Caki2 (cell line): ENCODE measurements around the gene ADIPOQ. TPM values are rescaled to one million over a fixed set of nuclear protein-coding genes. Genes with fewer than 3 reads are reported as not detected.
"Not testable (repeated sequence)": the region's sequence is repeated elsewhere in the genome, so short reads cannot be mapped to it uniquely, and the experiment has no call there.

Experiments used
- DNase-seq: peaks from one replicate; pipeline ENCODE4 v3.0.0-alpha.2; 2015; ENCODE audit warnings: low read depth
- in situ Hi-C: cut with HindIII; loops from 2 replicates; pipeline ENCODE4 v1.10.0; 2016; ENCODE audit warnings: low sequenced_read_pairs, low pct_unique_long_range_greater_than_20kb, mixed read lengths
- total RNA-seq: library from RNA; depleted of rRNA; stranded (reverse); fragments of >200 nt; shearing (Covaris generic); gene quantifications from 2 replicates; pipeline ENCODE4 v1.2.3, GENCODE V29; 2014; ENCODE audit warnings: low replicate concordance; rRNA removed

ADIPOQ gene
- total RNA-seq = not detected in 2 replicates

DNA sequence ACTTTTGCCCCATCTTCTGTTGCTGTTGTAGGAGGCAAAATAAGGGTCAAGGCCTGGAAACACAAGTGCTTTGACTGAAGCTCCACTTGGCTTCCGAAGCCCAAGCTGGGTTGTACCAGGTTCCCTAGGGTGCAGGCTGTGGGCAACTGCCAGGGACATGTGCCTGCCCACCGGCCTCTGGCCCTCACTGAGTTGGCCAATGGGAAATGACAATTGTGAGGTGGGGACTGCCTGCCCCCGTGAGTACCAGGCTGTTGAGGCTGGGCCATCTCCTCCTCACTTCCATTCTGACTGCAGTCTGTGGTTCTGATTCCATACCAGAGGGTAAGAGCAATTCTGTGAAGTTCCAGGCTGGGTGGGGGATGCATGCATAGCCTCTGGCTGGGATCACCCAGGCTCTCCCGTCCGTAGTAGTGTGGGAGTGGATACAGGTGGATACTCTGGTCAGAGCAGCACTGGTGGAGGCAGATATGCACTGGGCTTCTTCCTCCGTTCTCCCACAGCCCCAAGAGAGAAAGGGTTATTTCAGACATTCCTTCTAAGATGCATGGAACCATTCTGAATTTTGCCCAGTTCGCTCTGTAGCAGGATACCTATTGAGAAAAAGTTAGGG, at the start of gene ADIPOQ:
ADIPOQ (plus strand) TSS at position 285 of the 613 bp plus-strand sequence. CDS start 10,349 bp downstream, outside the sequence.
- DNase-seq = no peak
- in situ Hi-C loops = no loop called here

DNA sequence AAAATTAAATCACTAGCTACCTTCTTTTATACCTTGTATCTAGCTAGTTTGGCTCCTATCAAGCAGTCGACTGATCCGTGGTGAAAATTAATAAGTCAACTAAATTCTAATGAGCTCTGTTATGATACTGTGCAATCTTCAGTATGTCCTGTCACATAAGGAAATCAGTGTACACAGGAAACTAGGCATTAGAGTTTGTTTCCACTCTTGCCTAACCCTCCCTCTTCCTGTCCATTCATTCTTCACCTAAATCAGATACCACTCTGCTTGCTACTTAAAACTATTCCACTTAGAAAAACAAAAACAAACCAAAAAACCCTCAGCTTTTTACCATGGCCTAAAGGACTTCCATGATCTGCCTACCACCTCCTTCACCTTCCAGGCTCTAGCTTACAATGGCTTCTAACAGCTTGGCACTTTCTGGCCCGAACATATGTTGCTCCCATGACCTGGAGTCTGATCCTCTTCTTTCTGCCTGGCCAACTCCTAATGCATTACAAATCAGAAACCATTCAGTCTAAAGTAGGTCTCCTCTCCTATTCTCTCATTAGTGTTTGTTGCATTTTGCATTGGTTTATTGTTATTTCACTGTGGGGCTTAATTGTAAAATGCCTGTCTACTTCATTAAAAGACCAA, 44.2 kb upstream of the ADIPOQ start:
- no peak for DNase-seq
- in situ Hi-C loops = no loop called here

DNA sequence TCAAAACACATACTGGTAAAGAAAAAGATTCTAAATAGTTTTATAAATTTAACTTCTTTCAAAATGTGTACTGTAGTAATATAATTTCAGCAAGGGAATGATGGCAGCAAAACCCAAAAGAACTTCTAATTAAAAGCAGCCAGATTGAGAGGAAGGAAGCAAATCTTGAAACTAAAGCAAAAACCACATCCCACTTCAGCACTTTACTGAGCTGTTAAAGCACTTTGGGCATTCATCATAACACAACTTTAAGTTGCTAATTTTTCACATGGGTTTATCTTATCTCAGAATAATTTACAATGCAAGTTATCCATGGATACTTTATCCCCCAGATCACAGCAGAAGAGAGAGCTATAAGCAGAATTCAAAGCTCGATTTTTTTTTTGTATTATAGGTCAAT, 42.2 kb upstream of the ADIPOQ start:
- in situ Hi-C loops = no loop called here
- DNase-seq = no peak

DNA sequence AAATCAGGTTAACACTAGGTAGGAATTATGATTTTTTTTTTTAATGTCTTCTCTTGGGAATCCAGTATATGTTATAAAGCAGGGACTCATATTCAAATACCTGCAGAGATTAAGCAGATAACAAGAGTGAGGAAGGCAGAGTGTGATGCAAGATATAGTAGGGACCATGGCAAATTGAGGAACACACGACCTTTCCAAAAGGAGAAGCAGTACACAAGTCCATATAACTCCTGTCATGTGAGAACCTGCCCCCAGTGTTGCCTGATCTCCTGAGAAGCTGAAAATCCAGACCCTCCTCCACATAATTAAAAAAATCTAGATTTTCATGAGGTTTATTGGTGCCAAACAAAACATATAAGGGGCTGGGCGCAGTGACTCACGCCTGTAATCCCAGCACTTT, 39.8 kb upstream of the ADIPOQ start:
- DNase-seq = no peak
- in situ Hi-C loops = no loop called here

DNA sequence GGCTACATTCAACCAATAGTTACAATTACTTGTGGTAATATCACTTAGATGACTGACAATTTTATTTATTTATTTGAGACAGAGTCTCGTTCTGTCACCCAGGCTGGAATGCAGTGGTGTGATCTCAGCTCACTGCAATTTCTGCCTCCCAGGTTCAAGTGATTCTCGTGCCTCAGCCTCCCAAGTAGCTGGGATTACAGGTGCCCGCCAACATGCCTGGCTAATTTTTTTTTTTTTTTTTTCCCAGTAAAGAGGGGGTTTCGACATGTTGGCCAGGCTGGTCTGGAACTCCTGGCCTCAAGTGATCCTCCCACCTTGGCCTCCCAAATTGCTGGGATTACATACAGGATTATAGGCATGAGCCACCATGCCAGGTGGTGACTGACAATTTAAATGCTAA, 39.1 kb upstream of the ADIPOQ start:
- in situ Hi-C loops, DNase-seq: not testable (repeated sequence)

DNA sequence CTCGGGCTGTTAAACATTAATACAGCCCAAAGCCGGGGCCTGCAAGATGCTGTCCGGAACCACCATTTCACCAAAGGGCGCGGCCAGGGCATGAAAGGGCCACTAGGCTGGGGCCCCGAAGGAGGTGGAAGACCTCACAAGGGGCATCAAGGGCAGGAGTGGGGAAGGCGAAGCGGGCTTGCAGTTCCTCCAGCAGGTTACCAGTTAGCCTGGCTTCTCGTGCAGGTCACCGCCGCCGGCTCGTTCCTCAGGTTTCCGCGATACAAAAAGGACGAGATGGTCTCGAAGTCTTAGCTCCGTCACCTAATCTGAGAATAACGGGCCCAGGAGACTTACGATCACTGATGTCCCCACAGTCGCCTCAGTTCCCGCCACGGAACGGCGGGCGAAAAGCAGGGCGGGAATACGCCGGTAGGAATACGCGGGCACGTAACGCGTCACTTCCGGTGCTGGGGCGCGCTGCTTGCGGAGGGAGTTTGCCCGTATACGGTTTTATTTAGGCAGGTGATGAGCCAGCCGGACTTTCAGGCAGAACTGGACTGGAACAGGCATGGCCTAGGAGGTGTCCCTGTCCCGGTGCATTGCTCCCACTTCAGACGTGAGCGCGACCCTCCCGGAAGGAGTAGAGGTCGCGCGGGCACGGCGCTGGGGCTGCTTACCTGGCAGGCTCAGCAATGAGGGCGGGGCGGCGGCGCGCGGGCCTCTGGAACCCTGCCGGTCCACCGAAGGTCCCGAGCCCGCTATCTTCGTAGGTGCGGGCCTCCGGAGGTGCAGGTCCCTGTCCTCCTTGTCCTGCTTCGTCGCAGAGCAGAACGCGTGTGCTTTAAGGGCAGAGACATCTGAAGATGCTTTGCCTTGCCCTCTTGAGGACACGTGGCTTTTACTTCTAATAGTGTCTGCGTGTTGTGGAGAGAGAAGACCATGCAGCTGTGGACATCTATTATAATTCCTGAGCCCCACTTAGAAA, 36.1 kb upstream of the ADIPOQ start, which contains the start of gene RFC4:
RFC4 (minus strand) TSS at position 394 of the 967 bp plus-strand sequence. CDS start 1,769 bp downstream, outside the sequence.
- in situ Hi-C loops = no loop called here
- peak; percentile 84 for DNase-seq

DNA sequence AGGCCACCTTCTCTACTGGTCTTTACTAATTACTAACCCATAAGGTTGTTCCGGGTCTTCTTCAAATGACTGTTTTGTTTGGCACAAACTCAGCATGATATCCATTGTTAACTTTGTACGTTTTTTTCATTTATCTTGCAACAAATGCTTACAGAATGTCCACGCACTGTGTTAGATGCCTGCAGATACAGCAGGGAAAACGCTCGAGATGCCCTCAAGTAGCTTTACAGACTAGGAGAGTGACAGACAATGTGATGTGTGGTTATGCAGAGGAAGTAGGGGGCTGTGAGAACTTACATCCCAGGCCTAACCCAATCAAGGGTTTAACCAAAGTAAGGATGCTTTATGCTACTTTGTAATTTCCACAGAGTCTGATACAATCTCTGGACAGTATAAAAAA, 35.3 kb upstream of the ADIPOQ start:
- in situ Hi-C loops = no loop called here
- no peak for DNase-seq

DNA sequence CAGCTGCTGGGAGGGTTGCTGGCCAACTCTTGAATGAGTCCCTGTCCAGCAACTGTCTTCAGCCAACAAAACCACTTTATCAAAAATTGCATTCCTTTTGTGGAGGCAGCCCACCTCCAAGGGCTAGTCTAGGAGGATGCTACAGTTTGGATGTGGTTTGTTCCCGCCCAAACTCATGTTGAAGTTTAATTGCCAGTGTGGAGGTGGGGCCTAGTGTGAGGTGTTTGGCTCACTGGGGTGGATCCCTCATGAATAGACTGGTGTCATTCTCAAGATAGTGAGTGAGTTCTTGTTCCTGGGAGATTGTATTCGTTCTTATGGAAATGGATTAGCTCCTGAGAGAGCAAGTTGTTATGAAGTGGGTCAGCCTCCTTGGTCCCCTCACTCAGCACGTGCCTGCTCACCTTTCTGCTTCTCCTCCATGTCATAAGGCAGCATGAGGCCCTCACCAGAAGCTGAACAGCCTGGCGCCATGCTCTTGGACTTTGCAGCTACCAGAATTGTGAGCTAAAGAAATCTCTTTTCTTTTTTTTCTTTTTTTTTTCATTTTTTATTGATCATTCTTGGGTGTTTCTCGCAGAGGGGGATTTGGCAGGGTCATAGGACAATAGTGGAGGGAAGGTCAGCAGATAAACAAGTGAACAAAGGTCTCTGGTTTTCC, 32.0 kb upstream of the ADIPOQ start:
- in situ Hi-C loops = no loop called here

DNA sequence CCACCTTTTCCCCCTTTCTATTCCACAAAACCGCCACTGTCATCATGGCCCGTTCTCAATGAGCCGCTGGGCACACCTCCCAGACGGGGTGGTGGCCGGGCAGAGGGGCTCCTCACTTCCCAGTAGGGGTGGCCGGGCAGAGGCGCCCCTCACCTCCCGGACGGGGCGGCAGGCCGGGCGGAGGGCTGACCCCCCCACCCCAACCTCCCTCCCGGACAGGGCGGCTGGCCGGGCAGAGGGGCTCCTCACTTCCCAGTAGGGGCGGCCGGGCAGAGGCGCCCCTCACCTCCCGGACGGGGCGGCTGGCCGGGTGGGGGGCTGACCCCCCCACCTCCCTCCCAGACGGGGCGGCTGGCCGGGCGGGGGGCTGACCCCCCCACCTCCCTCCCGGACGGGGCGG, 31.2 kb upstream of the ADIPOQ start:
- in situ Hi-C loops, DNase-seq: not testable (repeated sequence)

More for the DNA sequence above, 32.0 kb upstream of the ADIPOQ start:
- DNase-seq = no peak

DNA sequence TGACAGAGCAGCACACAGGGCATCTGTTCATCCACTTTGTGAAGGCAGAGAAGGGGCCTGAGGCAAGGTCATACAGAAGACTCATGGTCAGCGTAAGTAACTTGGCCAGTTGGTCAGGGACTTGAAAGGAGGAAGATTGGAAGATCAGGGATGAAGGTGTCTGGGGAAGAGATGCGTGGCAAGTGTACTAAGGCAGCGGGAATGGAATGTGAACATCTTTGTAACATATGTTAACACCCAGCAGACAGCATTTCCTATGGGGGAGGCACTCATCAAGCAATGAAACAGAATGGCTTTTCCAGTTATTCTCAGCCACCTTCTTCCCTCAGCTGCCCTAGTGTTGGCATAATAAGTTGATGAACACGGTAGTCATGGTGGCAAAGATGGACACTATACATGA, 28.4 kb upstream of the ADIPOQ start:
- in situ Hi-C loops = no loop called here
- no peak for DNase-seq

DNA sequence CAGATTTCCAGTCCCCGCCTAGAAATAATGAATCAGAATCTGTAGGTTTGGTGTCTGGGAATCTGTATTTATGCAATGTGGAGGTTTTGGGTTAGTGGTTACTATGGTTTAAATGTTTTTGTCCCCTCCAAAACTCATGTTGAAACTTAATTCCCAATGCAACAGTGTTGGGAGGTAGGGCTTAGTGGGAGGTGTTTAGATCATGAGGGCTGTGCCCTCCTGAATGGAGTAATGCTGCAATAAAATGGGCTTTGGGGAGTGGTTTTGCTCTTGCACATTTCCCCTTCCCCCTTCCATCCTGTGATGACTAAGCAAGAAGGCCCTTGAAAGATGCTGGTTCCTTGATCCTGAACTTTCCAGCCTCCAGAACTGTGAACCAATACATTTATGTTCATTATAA, 27.1 kb upstream of the ADIPOQ start:
- in situ Hi-C loops = no loop called here

DNA sequence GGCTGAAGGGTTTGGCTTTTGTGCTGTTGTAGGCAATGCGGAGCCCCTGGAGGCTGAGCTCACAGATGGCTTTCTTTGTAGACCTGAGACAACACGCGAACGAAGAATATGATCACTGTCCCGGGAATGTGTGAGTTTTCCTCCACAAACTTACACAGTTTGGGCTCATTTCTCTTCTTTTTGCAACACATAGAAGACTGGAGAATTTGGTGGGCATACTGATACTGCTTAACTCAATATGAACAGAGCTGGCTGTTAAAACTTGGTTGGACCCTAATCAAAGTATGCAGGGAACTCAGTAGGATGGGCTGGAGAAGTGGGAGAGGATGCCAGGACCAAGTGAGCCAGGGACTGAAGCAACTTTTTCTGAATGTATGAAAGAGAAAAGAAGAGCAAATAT, 24.0 kb upstream of the ADIPOQ start:
- in situ Hi-C loops = no loop called here
- DNase-seq = no peak

More for the DNA sequence above, 27.1 kb upstream of the ADIPOQ start:
- peak; percentile 41 for DNase-seq

DNA sequence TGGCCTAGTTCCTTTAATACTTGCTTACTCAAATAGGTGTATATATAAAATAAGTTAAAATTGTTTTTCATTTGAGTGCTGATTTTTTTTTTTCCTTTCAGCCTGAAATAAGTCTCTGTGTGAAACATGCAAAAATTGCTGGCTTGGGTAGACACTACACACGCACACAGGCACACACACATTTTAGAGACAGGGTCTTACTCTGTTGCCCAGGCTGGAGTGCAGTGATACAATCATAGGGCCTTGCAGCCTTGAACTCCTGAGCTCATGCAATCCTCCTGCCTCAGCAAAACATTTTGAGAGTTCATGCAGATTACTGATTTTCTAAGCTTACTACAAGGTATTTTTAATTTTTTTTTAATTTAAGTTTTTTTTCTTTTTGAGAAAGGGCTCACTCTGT, 23.6 kb upstream of the ADIPOQ start:
- DNase-seq = no peak
- in situ Hi-C loops = no loop called here

DNA sequence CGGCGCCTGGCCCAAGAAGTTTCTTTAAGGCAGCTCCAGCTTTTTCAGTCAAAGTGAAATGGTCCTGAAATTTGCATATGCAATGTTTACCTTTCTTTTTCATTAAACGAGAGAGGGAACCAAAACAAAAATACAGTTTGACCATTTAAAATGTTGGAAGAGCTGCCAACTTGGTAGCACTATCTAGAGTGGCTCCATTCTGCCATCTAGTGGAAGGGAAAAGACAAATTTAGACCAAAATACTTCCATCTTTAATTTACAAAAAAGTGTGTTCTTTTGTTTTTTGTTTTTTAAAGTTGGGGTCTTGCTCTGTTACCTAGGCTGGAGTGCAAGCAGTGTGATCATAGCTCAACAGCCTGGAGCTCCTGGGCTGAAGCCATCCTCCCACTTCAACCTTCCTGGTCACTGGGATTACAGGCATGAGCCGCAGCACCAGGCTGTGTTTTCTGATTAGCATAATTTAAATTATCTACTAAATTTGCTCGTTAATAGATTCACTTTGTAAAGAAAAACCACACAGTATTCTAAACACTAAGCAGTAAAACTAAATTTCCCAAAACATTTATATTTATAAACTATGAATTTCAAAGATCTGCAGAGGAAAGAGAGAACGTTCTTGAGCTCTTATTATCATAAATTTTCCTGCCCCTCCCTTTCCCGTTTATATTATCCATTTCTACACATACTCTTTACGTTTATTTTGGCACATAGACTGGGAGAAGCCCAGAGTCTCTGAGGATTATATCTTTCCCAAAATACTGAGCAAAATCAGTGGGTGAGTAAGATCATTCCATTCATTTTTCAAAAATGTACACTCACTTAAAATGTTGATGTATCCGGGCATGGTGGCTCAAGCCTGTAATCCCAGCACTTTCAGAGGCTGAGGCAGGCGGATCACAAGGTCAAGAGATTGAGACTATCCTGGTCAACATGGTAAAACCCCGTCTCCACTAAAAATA, 20.8 kb upstream of the ADIPOQ start:
- peak; percentile 28 for DNase-seq
- in situ Hi-C loops = no loop called here

DNA sequence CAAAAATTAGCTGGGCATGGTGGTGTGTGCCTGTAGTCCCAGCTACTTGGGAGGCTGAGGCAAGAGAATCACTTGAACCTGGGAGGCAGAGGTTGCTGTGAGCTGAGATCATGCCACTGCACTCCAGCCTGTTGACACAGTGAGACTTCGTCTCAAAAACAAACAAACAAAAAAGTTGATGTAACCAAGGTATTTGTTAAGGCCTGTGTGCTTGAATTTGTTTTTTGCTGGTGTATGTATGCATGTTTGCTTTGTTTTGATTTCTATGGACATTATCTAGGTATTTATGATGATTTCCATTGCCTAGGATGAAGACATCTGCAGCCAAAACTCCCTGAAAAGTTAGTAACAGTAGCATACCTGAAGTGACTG, 20.1 kb upstream of the ADIPOQ start:
- in situ Hi-C loops, DNase-seq: not testable (repeated sequence)

DNA sequence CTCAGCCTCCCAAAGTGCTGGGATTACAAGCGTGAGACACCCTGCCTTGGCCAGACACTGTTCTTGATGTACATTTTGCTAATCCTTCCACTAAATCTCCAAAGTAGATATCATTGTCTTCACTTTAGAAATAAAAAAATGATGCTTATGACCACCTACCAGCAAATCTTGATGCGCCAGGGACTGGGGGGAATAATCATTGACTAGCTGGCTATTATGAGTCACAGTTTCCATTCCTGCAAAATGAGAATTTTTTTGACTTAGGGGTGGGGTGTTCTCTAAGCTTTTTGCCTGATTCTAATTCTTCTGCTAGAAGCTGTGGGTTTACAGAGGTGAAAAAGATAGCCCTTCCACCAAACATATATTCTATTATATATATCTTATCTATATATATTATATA, 19.1 kb upstream of the ADIPOQ start:
- DNase-seq = peak; percentile 42
- in situ Hi-C loops = no loop called here

DNA sequence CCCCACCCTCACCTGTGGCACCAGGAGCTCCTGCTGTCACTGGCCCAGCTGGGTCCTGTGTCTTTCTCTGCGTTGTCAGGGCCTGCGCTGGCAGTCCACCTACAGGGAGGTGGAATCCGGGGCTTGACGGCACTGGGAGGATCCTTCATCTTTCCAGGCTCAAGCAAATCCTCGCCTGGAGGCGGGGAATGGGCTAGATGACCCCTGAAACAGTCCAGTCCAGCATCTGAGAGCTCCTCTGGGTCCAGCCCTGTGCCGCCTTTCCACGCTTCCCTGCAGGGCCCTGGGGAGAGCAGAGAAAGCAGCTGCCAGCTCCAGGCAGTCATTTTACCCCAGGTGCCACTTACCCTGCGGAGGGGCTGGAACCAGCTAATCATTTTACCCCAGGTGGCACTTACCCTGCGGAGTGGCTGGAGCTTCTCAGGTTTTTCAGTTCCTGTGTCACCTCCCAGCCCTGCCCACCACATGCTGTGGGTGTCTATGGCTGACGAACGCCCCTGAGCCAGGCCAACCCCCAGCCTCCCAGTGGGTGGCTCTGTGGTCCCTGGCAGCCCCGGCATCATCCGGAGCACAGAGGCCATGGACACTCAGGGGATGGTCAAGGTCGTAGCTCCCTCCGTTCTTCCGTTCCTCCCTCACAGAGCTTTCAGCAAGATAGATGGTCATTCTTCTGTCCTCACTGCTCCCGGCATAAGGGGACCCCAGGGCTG, 17.9 kb upstream of the ADIPOQ start:
- no peak for DNase-seq
- in situ Hi-C loops = no loop called here
